ENCODE data around the gene SOWAHA.

The SOWAHA gene

GRCh38 chr5:132808866-132809265 is 4.2 kb upstream of the SOWAHA start:
- DNase-seq = no peak

- DNase-seq = no peak
Observed at GRCh38 chr5:132810605-132811004, 2.5 kb upstream of the SOWAHA start.

GRCh38 chr5:132812123-132812765 is 858 bp upstream of the SOWAHA start:
- DNase-seq = no peak

GRCh38 chr5:132813599-132814502 is 749 bp downstream of the SOWAHA start:
- no peak for DNase-seq

GRCh38 chr5:132814503-132815294 is 1.6 kb downstream of the SOWAHA start:
- no peak for DNase-seq

DNA sequence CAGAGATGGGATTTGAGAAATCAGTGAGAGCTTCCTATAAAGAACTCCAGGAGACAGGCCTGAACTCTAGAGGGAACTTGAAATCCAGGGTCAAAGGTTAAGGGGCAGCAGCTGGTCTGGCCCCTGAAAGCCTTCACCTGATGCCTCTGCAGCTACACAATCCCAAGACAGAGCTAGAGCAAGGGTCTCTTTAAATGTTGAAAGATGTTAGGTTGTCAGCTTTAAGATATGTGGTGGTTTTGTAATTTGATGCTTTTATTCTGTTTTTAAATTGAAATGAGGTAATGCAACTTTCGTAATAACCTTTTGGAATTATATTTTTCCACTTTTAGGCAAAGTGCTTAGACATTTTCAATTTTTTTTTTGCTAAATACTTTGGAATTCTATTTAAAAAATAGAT is 2.4 kb downstream of the SOWAHA start:
- DNase-seq = no peak

DNA sequence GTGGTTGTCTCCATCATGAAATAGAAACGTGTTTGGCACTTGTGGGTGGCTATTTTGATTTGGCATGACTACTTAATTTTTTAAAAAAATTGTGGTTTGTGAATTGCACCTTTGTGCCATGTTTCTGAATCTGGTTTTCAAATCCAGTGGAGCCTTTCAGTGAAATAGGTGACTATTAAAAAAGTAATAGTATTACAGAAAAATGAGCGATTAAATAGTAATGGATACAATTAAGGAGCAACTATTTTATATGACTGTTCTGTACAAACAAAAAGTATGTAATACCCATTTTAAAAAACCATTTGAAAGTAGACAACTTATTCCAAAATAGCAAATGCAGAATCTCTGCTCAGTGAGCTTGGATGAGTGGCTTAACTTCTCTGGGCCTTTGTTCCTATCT is 3.0 kb downstream of the SOWAHA start:
- DNase-seq = no peak

DNA sequence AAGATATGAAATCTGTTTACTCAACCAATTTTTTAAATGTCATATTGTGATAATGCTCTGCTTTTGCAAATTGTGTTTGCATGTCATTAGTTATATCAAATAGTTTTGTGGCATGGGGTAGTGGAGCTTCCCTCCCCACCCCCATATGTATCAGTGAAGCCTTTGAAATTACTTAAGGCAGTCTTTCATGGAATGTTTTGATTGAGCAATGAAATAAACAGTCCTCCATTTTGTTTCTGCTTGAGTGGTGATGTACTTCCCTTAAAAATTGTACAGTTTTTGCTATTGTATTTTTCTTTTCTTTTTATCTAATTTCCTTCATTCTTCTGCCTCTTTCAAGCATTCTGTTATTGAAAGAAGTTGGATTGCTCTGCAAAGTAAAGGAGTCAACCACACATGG is 3.5 kb downstream of the SOWAHA start:
- no peak for DNase-seq

- DNase-seq = no peak
Observed at GRCh38 chr5:132817011-132817410, 3.9 kb downstream of the SOWAHA start.

- no peak for DNase-seq
Observed at GRCh38 chr5:132819468-132819867, 6.4 kb downstream of the SOWAHA start.

- peak; percentile 88 to 93 for DNase-seq
Observed at GRCh38 chr5:132820162-132820754, 7.2 kb downstream of the SOWAHA start.

DNA sequence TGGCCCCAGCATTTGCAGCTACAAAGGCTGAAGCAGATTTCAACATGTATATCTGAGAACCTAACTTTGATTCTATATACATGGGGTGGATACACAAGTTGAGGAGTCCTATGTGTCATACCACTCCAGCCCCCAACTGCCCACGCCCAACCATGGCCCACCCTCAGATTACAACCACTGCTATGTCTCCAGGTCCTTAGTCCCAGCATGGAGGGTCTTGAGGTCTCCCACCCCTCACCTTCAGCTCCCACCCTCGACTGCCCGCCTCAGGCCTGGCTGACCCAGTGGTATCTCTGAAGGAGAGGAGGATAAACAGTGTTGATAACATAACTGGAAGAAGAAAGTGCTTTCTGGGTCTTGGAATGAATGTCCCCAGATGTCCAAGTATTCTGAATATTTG is 8.2 kb downstream of the SOWAHA start:
- DNase-seq = no peak

GRCh38 chr5:132821791-132822190 is 8.7 kb downstream of the SOWAHA start:
- no peak for DNase-seq

GRCh38 chr5:132822650-132823480 is 9.8 kb downstream of the SOWAHA start:
- no peak for DNase-seq

DNA sequence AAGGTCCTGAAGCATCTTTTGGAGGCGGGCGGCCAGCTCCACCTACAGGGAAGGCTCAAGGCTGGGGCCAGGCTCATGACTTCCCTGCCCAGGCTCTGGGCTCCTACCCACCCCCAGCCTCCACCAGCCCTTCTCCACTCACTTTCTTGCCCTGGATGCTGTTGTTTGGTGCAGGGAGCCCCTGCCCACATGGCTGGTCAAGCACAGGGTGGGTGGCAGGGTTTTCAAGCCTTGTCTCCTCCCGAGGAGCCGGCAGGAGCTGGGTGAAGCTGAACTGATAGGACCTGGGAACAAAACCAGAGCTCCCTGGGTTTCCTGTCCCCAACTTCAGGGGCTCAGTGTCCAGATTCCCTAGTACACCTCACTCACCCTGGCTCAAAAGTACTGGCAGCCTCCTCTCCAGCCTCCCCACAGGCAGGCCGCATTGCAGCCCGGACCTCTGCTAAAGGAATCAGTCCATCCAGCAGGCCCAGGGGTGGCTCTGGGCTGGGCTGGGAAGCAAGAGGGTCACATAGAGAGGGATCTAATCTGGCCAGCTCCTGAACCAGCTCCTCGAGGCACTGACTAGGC is 10.5 kb downstream of the SOWAHA start:
- no peak for DNase-seq

DNA sequence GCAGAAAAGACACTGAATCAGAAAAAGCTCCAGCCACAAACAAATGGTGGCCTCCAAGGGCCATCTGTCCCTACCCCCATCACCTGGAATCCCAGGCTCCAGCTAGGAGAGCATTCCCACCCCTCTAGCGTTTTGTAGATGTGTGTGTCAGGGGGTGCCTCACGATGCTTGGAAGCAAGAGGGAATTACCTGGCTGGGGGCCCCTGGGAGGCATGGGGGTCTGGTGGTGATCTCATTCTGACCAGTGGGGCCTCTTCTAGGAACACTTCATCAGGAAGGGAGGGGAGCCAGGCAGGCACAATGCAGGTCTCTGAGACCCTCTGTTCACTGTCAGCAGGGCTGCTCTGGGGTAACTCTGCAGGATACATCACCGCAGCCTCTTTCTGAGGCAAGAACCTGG is 11.3 kb downstream of the SOWAHA start:
- DNase-seq = no peak

DNA sequence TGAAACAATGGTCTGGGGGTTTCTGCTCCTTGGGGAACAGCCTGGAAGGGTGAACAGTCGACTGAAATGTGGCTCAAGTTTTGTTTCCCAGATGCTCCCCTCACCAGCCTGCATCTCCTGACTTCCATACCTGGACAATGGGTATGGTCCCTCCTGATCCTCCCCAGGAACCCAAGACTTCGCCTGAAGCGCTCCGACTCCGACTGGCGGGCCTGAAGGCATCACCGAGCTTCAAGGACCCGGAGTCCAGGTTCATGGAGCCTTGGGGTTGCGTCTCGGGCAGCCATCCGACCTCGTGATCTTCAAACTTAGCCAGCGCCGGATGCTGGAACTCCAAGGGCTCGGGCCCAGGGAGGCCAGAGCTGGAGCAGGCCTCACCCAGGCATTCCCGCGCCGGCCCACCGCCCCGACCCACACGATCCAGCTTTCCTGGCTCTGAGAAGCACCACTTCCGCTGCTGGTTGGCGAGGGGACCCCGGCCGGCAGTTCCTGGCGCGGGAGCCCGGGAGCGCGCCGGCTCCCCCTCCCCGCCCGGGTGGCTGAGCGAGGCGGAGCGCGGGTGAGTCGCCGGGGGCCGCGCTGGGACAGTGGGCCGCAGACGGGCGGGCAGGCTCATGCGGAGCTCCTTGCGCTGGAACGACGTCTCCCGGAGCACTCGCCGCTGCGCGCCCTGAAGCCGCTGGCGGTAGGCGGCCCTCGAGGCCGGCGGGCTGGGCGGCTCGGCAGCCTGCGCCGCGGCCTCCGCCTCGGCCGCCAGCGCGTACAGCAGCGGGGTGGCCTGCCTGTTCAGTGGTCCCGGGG is 12.1 kb downstream of the SOWAHA start:
- DNase-seq = no peak

DNA sequence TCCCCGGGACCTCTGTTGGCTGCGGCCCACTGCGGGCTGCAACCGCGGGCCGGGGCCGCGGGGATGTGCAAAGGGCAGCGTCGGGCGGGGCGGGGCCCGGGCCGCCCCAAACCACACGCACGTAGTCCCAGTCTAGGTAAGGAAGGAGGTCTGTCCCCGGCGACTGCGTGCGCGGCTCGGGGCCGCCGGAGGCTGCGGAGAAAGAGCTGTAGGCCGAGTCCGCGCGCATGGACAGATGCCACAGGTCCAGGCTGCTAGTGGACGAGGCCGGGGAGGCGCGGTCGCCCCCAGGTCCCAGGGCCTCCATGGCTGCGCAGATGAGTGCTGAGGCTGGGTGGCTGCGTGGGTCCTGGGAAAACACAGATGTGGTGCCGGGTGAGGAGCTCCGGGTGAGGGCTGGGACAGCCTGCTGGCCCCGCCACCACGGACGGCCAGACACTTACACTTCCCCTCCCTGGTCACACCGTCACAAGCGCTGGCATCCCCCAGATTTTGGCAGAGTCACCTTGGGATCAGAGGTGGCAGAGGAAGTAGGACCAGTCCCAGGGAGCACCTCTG is 12.8 kb downstream of the SOWAHA start:
- DNase-seq = no peak

DNA sequence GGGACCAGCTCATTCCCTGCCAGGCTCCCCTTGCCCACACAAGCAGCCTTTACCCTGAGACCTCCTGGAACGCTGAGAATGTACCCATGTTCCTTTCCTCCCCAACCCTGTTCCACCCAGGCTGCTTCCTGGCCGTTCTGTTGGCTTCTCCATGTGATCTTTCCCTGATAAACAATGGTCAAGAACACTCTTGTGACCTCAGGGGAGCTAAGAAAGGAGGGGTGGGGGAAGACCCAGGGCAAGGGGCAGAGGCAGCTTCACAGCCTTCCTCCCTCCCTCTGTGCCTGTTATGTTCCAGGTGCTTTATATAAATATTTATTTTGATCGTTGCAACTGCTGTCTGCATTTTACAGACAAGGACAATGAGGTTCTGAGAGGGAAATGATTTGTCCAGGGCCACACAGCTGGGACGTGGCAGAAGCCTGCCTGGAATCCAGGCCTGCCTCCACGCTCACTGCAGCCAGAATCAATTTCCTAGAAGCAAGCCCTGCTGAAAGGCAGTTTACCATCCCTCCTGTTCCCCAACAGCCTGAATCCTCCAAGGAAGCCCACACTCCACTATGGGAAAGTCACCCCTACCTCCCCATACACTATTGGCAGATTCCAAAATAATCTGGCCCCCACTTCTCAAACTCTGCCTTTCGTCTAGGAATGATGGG is 13.5 kb downstream of the SOWAHA start:
- no peak for DNase-seq

Data from Kasumi-1 (cell line).